WTC11 (cell line): ENCODE results near the gene AMD1. TPM values are rescaled to one million over a fixed set of nuclear protein-coding genes. Genes with fewer than 3 reads are reported as not detected.

Source experiments
- ATAC-seq: fragments of 200-7000 bp; cut with Tn5 transposase; 2 replicates; pipeline ENCODE4 v1.10.0; 2021; ENCODE audit warnings: mild to moderate bottlenecking, moderate library complexity
- CTCF ChIA-PET: fragments of 300-600 bp; sonication (Branson Sonifier 250); formaldehyde crosslinking; loops from one replicate; lab custom pipeline; 2021; ENCODE audit warnings: antibody characterized with exemption; lab: Charles Lee
- POLR2A ChIA-PET: fragments of 350-600 bp; sonication (Branson Sonifier 250); formaldehyde crosslinking; loops from one replicate; lab custom pipeline; 2021; ENCODE audit warnings: antibody characterized with exemption; lab: Charles Lee
- DNase-seq: peaks from one replicate; pipeline ENCODE4 v3.0.0; 2021; ENCODE audit warnings: low spot score
- H3K27ac Mint-ChIP-seq: 2 replicates; pipeline ENCODE4 v1.8.0; 2021; ENCODE audit warnings: mixed read lengths
- H3K27me3 Mint-ChIP-seq: 2 replicates; pipeline ENCODE4 v1.8.0; 2021; ENCODE audit warnings: low read depth, mild to moderate bottlenecking, moderate library complexity, mixed read lengths
- H3K36me3 Mint-ChIP-seq: 2 replicates; pipeline ENCODE4 v1.8.0; 2021; ENCODE audit warnings: mixed read lengths
- H3K4me1 Mint-ChIP-seq: 2 replicates; pipeline ENCODE4 v1.8.0; 2022; ENCODE audit warnings: mixed read lengths
- H3K4me3 Mint-ChIP-seq: 2 replicates; pipeline ENCODE4 v1.8.0; 2021; ENCODE audit warnings: mild to moderate bottlenecking, moderate library complexity, mixed read lengths
- H3K9me3 Mint-ChIP-seq: 2 replicates; pipeline ENCODE4 v1.8.0; 2021; ENCODE audit warnings: mixed read lengths
- ARID4B ChIP-seq: sonication (generic); formaldehyde crosslinking; IDR thresholded peaks from 2 replicates; pipeline ENCODE4 v1.8.0; 2023; ENCODE audit warnings: missing genetic modification reagents, mild to moderate bottlenecking, borderline replicate concordance
- E2F5 ChIP-seq: sonication (generic); formaldehyde crosslinking; IDR thresholded peaks from 2 replicates; pipeline ENCODE4 v1.8.1; 2022; ENCODE audit warnings: mild to moderate bottlenecking, moderate library complexity, missing genetic modification reagents
- ETV6 ChIP-seq: sonication (generic); formaldehyde crosslinking; IDR thresholded peaks from 2 replicates; pipeline ENCODE4 v1.8.1; 2022; ENCODE audit warnings: mild to moderate bottlenecking, missing genetic modification reagents
- FOXK1 ChIP-seq: sonication (generic); formaldehyde crosslinking; IDR thresholded peaks from 2 replicates; pipeline ENCODE4 v1.8.0; 2022; ENCODE audit warnings: mild to moderate bottlenecking, moderate library complexity, missing genetic modification reagents
- GABPB1 ChIP-seq: sonication (generic); formaldehyde crosslinking; IDR thresholded peaks from 2 replicates; pipeline ENCODE4 v1.8.1; 2023; ENCODE audit warnings: mild to moderate bottlenecking, missing genetic modification reagents
- MAX ChIP-seq: sonication (generic); formaldehyde crosslinking; IDR thresholded peaks from 2 replicates; pipeline ENCODE4 v1.8.0; 2022; ENCODE audit warnings: mild to moderate bottlenecking, missing genetic modification reagents
- MLX ChIP-seq: sonication (generic); formaldehyde crosslinking; IDR thresholded peaks from 2 replicates; pipeline ENCODE4 v1.8.1; 2023; ENCODE audit warnings: mild to moderate bottlenecking, missing genetic modification reagents, moderate library complexity
- PRDM15 ChIP-seq: sonication (generic); formaldehyde crosslinking; IDR thresholded peaks from 2 replicates; pipeline ENCODE4 v1.8.0; 2022; ENCODE audit warnings: missing genetic modification reagents
- RORB ChIP-seq: fragments of 250-450 bp; sonication (Bioruptor Pico); IDR thresholded peaks from 2 replicates; pipeline ENCODE4 v1.9.0; 2021; ENCODE audit warnings: mild to moderate bottlenecking
- SMAD3 ChIP-seq: sonication (generic); formaldehyde crosslinking; IDR thresholded peaks from 2 replicates; pipeline ENCODE4 v1.8.0; 2022; ENCODE audit warnings: missing genetic modification reagents, mild to moderate bottlenecking, borderline replicate concordance
- ZNF121 ChIP-seq: sonication (generic); formaldehyde crosslinking; IDR thresholded peaks from 2 replicates; pipeline ENCODE4 v1.8.0; 2023; ENCODE audit warnings: missing genetic modification reagents
- ZNF138 ChIP-seq: sonication (generic); formaldehyde crosslinking; conservative IDR thresholded peaks from 2 replicates; pipeline ENCODE4 v1.8.1; 2022; ENCODE audit warnings: mild to moderate bottlenecking, moderate library complexity, missing genetic modification reagents
- ZNF219 ChIP-seq: sonication (generic); formaldehyde crosslinking; IDR thresholded peaks from 2 replicates; pipeline ENCODE4 v1.8.0; 2023; ENCODE audit warnings: missing genetic modification reagents, mild to moderate bottlenecking, borderline replicate concordance
- ZNF281 ChIP-seq: sonication (generic); formaldehyde crosslinking; IDR thresholded peaks from 2 replicates; pipeline ENCODE4 v1.8.0; 2023; ENCODE audit warnings: mild to moderate bottlenecking, missing genetic modification reagents
- ZNF416 ChIP-seq: fragments of 250-450 bp; sonication (Bioruptor Pico); IDR thresholded peaks from 2 replicates; pipeline ENCODE4 v1.9.0; 2021; ENCODE audit warnings: mild to moderate bottlenecking, inconsistent platforms
- total RNA-seq: library from RNA; stranded (reverse); gene quantifications from 3 replicates; pipeline ENCODE4 v1.2.3, GENCODE V29; 2021

AMD1 gene
- total RNA-seq, 1 experiment from 2014 or later, result 122 TPM

GRCh38 chr6:110875548-110876169, 1.1 kb downstream of the AMD1 start (continued):
- TF ChIP-seq ARID4B (CRISPR knock-in tag) (peak; percentile 9; the same call in 1 of the 2 replicates), E2F5 (0 out of 2 replicates have a peak, but pooled peaks have one; percentile 62), PRDM15 (CRISPR knock-in tag) (no peak), ZNF416 (CRISPR knock-in tag) (no peak), MLX (CRISPR knock-in tag) (no peak)

- 0 out of 2 replicates have a peak, but pooled peaks have one; percentile 10 for TF ChIP-seq ZNF121 (CRISPR knock-in tag)
- TF ChIP-seq ZNF219 (CRISPR knock-in tag), result no peak
- peak; percentile 80 for TF ChIP-seq SMAD3 (CRISPR knock-in tag)
- 0 out of 2 replicates have a peak, but pooled peaks have one; percentile 18 for TF ChIP-seq FOXK1
- peak; percentile 74; the same call in 1 of the 2 replicates for TF ChIP-seq MAX (CRISPR knock-in tag)
- TF ChIP-seq ZNF138 (CRISPR knock-in tag), result no peak
- TF ChIP-seq ETV6 (CRISPR knock-in tag), result peak; percentile 40; the same call in 1 of the 2 replicates
- TF ChIP-seq RORB (CRISPR knock-in tag), result peak; percentile 40; the same call in 1 of the 2 replicates
- TF ChIP-seq GABPB1 (CRISPR knock-in tag), result 0 out of 2 replicates have a peak, but pooled peaks have one; percentile 16
- TF ChIP-seq PRDM15 (CRISPR knock-in tag), result no peak
- peak; percentile 85; the same call in 1 of the 2 replicates for TF ChIP-seq ZNF416 (CRISPR knock-in tag)
- TF ChIP-seq ZNF281 (CRISPR knock-in tag), result 0 out of 2 replicates have a peak, but pooled peaks have one; percentile 2
- H3K27me3 Mint-ChIP-seq, result no peaks in the 10 kb centered on the region
- H3K4me1 Mint-ChIP-seq, result peaks cover 49% of the 10 kb centered on the region
- ATAC-seq (peak; percentile 78), DNase-seq (peak; percentile 84)
- POLR2A ChIA-PET, result interaction anchor here (0.6 to 5.0 kb wide), 11 partner anchors 9 to 194 kb away, joined by 3 to 146 read pairs (median 3); partner anchors contain the start of genes CDK19 and GTF3C6
- peak overlapping the region; percentile 84 for H3K4me3 Mint-ChIP-seq
- CTCF ChIA-PET, result interaction anchor here (0.7 to 4.1 kb wide), 6 partner anchors 53 to 350 kb away, joined by 3 to 27 read pairs (median 6); partner anchors contain the start of gene CDK19
- peaks cover 5% of the 10 kb centered on the region; the same call in 1 of the 2 replicates for H3K36me3 Mint-ChIP-seq
- peak overlapping the region; percentile 90 for H3K27ac Mint-ChIP-seq
- H3K9me3 Mint-ChIP-seq, result no peaks in the 10 kb centered on the region
These were observed 1.7 kb downstream of the AMD1 start for GRCh38 chr6:110876170-110876773.
